Stomach smooth muscle (tissue), 2 donors: Measurements from ENCODE around the gene IFNA10.
"Not testable (repeated sequence)": the region's sequence is repeated elsewhere in the genome, so short reads cannot be mapped to it uniquely, and the experiment has no call there.

Source experiments
- H3K27ac ChIP-seq: one replicate; pipeline ENCODE4 v1.7.0; 2013; ENCODE audit warnings: mild to moderate bottlenecking, low read length, inconsistent platforms
- H3K27me3 ChIP-seq, 2 donors: one replicate each; pipeline ENCODE4 v1.7.0; 2013; ENCODE audit warnings: low read length in 2 of 2; ENCODE audit not compliant: insufficient read depth in 2 of 2, control insufficient read depth in 1 of 2
- H3K36me3 ChIP-seq, 2 donors: one replicate each; pipeline ENCODE4 v1.7.0; 2013; ENCODE audit warnings: low read length in 2 of 2; ENCODE audit not compliant: control insufficient read depth in 2 of 2, insufficient read depth in 2 of 2
- H3K4me1 ChIP-seq: one replicate; pipeline ENCODE4 v1.7.0; 2013; ENCODE audit warnings: low read length; ENCODE audit not compliant: control insufficient read depth, insufficient read depth
- H3K4me3 ChIP-seq, 2 donors: one replicate each; pipeline ENCODE4 v1.7.0; 2013; ENCODE audit warnings: low read length in 2 of 2
- H3K9ac ChIP-seq, 2 donors: one replicate each; pipeline ENCODE4 v1.7.0; 2013; ENCODE audit warnings: low read length in 2 of 2, mild to moderate bottlenecking in 1 of 2
- H3K9me3 ChIP-seq, 2 donors: one replicate each; pipeline ENCODE4 v1.7.0; 2013; ENCODE audit warnings: low read length in 2 of 2; ENCODE audit not compliant: control insufficient read depth in 2 of 2
- donor health status: healthy.
- donor health status: Pancreatic carcinoma.

IFNA10 gene

GRCh38 chr9:21187487-21187886 lies 19.5 kb downstream of the IFNA10 start, which contains the start of gene IFNA4:
Gene IFNA4, minus strand, starts transcription at chr9:21187587. Its CDS starts 56 bp downstream, at chr9:21187531.
- H3K4me3 ChIP-seq, H3K27me3 ChIP-seq, H3K9ac ChIP-seq, H3K9me3 ChIP-seq, H3K4me1 ChIP-seq, H3K27ac ChIP-seq, H3K36me3 ChIP-seq: not testable (repeated sequence)

GRCh38 chr9:21182810-21183736 lies 23.9 kb downstream of the IFNA10 start:
- H3K27me3 ChIP-seq, H3K4me3 ChIP-seq, H3K9ac ChIP-seq, H3K9me3 ChIP-seq, H3K4me1 ChIP-seq, H3K27ac ChIP-seq, H3K36me3 ChIP-seq: not testable (repeated sequence)

GRCh38 chr9:21174671-21175070 lies 32.3 kb downstream of the IFNA10 start:
- H3K27me3 ChIP-seq, result no peaks in the 10 kb centered on the region
- no peak overlapping the region for H3K4me3 ChIP-seq

GRCh38 chr9:21172156-21172555 lies 34.8 kb downstream of the IFNA10 start:
- H3K27ac ChIP-seq, result no peak overlapping the region
- H3K9ac ChIP-seq, result no peak overlapping the region
- no peaks in the 10 kb centered on the region for H3K9me3 ChIP-seq
- H3K4me1 ChIP-seq, result no peaks in the 10 kb centered on the region
- H3K36me3 ChIP-seq, result no peaks in the 10 kb centered on the region
- H3K4me3 ChIP-seq, result no peak overlapping the region
- H3K27me3 ChIP-seq, result no peaks in the 10 kb centered on the region

More at GRCh38 chr9:21174671-21175070, 32.3 kb downstream of the IFNA10 start:
- Histone ChIP-seq H3K27ac (no peak overlapping the region), H3K9ac (no peak overlapping the region), H3K4me1 (no peaks in the 10 kb centered on the region), H3K36me3 (no peaks in the 10 kb centered on the region), H3K9me3 (no peaks in the 10 kb centered on the region)

- Histone ChIP-seq H3K9me3 (no peaks in the 10 kb centered on the region), H3K4me3 (no peak overlapping the region), H3K4me1 (no peaks in the 10 kb centered on the region), H3K27ac (no peak overlapping the region), H3K36me3 (no peaks in the 10 kb centered on the region), H3K27me3 (no peaks in the 10 kb centered on the region), H3K9ac (no peak overlapping the region)
Observed at GRCh38 chr9:21171351-21171750, 35.6 kb downstream of the IFNA10 start.

GRCh38 chr9:21166560-21166959 lies 40.4 kb downstream of the IFNA10 start, which contains the start of gene IFNA21:
Gene IFNA21, minus strand, starts transcription at chr9:21166660. Its CDS starts 48 bp downstream, at chr9:21166612.
- not testable (repeated sequence) for H3K27me3 ChIP-seq, H3K27ac ChIP-seq, H3K4me3 ChIP-seq, H3K36me3 ChIP-seq, H3K9ac ChIP-seq, H3K4me1 ChIP-seq, H3K9me3 ChIP-seq

- H3K27me3 ChIP-seq, result no peaks in the 10 kb centered on the region
- no peaks in the 10 kb centered on the region for H3K9me3 ChIP-seq
- no peak overlapping the region for H3K27ac ChIP-seq
- no peak overlapping the region for H3K4me3 ChIP-seq
- H3K4me1 ChIP-seq, result no peaks in the 10 kb centered on the region
- no peak overlapping the region for H3K9ac ChIP-seq
- H3K36me3 ChIP-seq, result no peaks in the 10 kb centered on the region
Observed at GRCh38 chr9:21165516-21165915, 41.4 kb downstream of the IFNA10 start.

- no peak overlapping the region for H3K4me3 ChIP-seq
- no peak overlapping the region for H3K27ac ChIP-seq
- no peak overlapping the region for H3K9ac ChIP-seq
- H3K9me3 ChIP-seq, result no peaks in the 10 kb centered on the region
- H3K36me3 ChIP-seq, result no peaks in the 10 kb centered on the region
- H3K27me3 ChIP-seq, result no peaks in the 10 kb centered on the region
- H3K4me1 ChIP-seq, result no peaks in the 10 kb centered on the region
Observed at GRCh38 chr9:21160178-21160577, 46.8 kb downstream of the IFNA10 start.
